Measurements from ENCODE around the gene TLE3. TPM values are rescaled to one million over a fixed set of nuclear protein-coding genes. Genes with fewer than 3 reads are reported as not detected.

Gene TLE3
- total and polyA plus RNA-seq, 2 of the 13 experiments (the other 11 are each of a cell fraction or from before 2014, with no cell fraction given), result 11.9 to 13.8 TPM

GRCh38 chr15:70099167-70099966 lies 1.6 kb upstream of the TLE3 start (continued):
- peak; percentile 70 for TF ChIP-seq GABPB1 (CRISPR knock-in tag; IDR thresholded peaks at IDR 0.05)
- TF ChIP-seq REPIN1 (CRISPR knock-in tag; IDR thresholded peaks at IDR 0.05; ENCODE audit: borderline replicate concordance, low read depth), result peak; percentile 81; the same call in 1 of the 2 replicates
- peak in 1 of 2 experiments; percentile 39; a peak in 1 of 4 replicates for TF ChIP-seq KLF16 (CRISPR knock-in tag; IDR thresholded peaks at IDR 0.05)
- peak; percentile 62; the same call in 1 of the 2 replicates for TF ChIP-seq ARID4A (CRISPR knock-in tag; IDR thresholded peaks at IDR 0.05; ENCODE audit: borderline replicate concordance)
- 0 out of 2 replicates have a peak, but pooled peaks have one; percentile 30 for TF ChIP-seq GATAD1 (CRISPR knock-in tag; IDR thresholded peaks at IDR 0.05)
- TF ChIP-seq, protein P1, sequence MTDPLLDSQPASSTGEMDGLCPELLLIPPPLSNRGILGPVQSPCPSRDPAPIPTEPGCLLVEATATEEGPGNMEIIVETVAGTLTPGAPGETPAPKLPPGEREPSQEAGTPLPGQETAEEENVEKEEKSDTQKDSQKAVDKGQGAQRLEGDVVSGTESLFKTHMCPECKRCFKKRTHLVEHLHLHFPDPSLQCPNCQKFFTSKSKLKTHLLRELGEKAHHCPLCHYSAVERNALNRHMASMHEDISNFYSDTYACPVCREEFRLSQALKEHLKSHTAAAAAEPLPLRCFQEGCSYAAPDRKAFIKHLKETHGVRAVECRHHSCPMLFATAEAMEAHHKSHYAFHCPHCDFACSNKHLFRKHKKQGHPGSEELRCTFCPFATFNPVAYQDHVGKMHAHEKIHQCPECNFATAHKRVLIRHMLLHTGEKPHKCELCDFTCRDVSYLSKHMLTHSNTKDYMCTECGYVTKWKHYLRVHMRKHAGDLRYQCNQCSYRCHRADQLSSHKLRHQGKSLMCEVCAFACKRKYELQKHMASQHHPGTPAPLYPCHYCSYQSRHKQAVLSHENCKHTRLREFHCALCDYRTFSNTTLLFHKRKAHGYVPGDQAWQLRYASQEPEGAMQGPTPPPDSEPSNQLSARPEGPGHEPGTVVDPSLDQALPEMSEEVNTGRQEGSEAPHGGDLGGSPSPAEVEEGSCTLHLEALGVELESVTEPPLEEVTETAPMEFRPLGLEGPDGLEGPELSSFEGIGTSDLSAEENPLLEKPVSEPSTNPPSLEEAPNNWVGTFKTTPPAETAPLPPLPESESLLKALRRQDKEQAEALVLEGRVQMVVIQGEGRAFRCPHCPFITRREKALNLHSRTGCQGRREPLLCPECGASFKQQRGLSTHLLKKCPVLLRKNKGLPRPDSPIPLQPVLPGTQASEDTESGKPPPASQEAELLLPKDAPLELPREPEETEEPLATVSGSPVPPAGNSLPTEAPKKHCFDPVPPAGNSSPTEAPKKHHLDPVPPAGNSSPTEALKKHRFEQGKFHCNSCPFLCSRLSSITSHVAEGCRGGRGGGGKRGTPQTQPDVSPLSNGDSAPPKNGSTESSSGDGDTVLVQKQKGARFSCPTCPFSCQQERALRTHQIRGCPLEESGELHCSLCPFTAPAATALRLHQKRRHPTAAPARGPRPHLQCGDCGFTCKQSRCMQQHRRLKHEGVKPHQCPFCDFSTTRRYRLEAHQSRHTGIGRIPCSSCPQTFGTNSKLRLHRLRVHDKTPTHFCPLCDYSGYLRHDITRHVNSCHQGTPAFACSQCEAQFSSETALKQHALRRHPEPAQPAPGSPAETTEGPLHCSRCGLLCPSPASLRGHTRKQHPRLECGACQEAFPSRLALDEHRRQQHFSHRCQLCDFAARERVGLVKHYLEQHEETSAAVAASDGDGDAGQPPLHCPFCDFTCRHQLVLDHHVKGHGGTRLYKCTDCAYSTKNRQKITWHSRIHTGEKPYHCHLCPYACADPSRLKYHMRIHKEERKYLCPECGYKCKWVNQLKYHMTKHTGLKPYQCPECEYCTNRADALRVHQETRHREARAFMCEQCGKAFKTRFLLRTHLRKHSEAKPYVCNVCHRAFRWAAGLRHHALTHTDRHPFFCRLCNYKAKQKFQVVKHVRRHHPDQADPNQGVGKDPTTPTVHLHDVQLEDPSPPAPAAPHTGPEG (CRISPR knock-in tag; IDR thresholded peaks at IDR 0.05), result peak; percentile 24; the same call in 1 of the 2 replicates
- TF ChIP-seq KDM5B (CRISPR knock-in tag; IDR thresholded peaks at IDR 0.05; ENCODE audit: borderline replicate concordance), result peak; percentile 16; the same call in 1 of the 2 replicates
- TF ChIP-seq NFRKB (IDR thresholded peaks at IDR 0.05), result peak; percentile 79
- peak; percentile 54; the same call in 1 of the 2 replicates for TF ChIP-seq TFDP2 (CRISPR knock-in tag; IDR thresholded peaks at IDR 0.05)
- TF ChIP-seq ZNF816 (CRISPR knock-in tag; IDR thresholded peaks at IDR 0.05; ENCODE audit: borderline replicate concordance), result peak; percentile 82; the same call in 1 of the 2 replicates
- TF ChIP-seq MXI1 (IDR thresholded peaks at IDR 0.05; ENCODE audit: borderline replicate concordance, low read depth, low read length), result peak; percentile 72; the same call in 1 of the 3 replicates
- TF ChIP-seq, protein P2, sequence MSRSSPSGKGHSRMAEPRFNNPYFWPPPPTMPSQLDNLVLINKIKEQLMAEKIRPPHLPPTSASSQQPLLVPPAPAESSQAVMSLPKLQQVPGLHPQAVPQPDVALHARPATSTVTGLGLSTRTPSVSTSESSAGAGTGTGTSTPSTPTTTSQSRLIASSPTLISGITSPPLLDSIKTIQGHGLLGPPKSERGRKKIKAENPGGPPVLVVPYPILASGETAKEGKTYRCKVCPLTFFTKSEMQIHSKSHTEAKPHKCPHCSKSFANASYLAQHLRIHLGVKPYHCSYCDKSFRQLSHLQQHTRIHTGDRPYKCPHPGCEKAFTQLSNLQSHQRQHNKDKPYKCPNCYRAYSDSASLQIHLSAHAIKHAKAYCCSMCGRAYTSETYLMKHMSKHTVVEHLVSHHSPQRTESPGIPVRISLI (CRISPR knock-in tag; IDR thresholded peaks at IDR 0.05; ENCODE audit: borderline replicate concordance), result peak; percentile 46; the same call in 1 of the 2 replicates
- peak; percentile 30; the same call in 1 of the 2 replicates for TF ChIP-seq RAD51 (IDR thresholded peaks at IDR 0.05; ENCODE audit: borderline replicate concordance)
- TF ChIP-seq KLF9 (CRISPR knock-in tag; IDR thresholded peaks at IDR 0.05; ENCODE audit: low read depth), result no peak
- TF ChIP-seq LCORL (IDR thresholded peaks at IDR 0.05), result no peak
- TF ChIP-seq LCORL (CRISPR knock-in tag; IDR thresholded peaks at IDR 0.05), result peak; percentile 60; the same call in 1 of the 2 replicates
